22Rv1 (cell line): ENCODE results near the gene SSH2.

Experiments
- H3K27ac ChIP-seq: fragments of 450-650 bp; 2 replicates; pipeline ENCODE4 v1.5.1; 2017
- ZFX ChIP-seq: fragments of 450-650 bp; IDR thresholded peaks from 2 replicates; pipeline ENCODE4 v1.6.1; 2017; ENCODE audit warnings: antibody characterized with exemption, borderline replicate concordance
- TF ChIP-seq, protein P1 (sequence below): fragments of 450-650 bp; IDR thresholded peaks from 2 replicates; pipeline ENCODE4 v1.5.1; 2017; ENCODE audit warnings: mild to moderate bottlenecking

The SSH2 gene

DNA sequence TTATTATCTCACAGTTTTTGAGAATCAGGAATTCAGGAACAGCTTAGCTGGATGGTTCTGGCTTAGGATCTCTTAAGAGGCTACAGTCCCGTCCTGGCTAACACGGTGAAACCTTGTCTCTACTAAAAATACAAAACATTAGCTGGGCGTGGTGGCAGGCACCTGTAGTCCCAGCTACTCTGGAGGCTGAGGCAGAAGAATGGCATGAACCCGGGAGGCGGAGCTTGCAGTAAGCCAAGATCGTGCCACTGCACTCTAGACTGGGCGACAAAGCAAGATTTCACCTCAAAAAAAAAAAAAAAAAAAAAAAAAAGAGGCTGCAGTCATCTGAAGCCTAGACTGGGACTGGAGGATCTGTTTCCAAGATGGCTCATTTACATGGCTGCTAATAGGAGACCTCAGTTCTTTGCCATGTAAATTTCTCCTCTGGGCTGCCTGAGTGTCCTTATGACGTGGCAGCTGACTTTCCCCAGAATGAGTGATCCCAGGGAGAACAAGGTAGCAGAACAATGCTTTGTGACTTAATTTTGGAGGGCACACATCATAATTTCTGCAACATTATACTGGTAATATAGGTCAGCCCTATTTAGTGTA is 211.5 kb downstream of the SSH2 start:
- no peak overlapping the region for H3K27ac ChIP-seq
- TF ChIP-seq, protein P1, sequence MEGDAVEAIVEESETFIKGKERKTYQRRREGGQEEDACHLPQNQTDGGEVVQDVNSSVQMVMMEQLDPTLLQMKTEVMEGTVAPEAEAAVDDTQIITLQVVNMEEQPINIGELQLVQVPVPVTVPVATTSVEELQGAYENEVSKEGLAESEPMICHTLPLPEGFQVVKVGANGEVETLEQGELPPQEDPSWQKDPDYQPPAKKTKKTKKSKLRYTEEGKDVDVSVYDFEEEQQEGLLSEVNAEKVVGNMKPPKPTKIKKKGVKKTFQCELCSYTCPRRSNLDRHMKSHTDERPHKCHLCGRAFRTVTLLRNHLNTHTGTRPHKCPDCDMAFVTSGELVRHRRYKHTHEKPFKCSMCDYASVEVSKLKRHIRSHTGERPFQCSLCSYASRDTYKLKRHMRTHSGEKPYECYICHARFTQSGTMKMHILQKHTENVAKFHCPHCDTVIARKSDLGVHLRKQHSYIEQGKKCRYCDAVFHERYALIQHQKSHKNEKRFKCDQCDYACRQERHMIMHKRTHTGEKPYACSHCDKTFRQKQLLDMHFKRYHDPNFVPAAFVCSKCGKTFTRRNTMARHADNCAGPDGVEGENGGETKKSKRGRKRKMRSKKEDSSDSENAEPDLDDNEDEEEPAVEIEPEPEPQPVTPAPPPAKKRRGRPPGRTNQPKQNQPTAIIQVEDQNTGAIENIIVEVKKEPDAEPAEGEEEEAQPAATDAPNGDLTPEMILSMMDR = no peak
- no peak for TF ChIP-seq ZFX

DNA sequence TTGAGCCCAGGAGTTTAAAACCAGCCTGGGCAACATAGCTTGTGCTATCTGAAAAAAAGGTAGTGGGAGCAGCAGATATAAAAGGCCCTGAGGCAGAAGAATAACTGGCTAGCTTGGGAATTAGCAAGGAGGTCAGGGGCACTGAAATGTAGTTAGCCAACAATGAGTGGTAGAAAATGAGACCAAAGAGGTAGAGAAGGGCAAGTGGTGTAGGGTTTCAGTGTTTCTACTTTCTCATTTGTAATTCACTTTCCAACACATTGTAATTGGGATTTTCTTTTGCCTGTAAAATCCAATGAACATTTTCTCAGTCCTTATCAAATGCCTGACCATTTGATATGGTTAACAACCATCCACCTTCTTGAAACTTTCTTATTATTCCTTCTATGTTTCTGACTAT is 212.2 kb downstream of the SSH2 start:
- no peak overlapping the region for H3K27ac ChIP-seq
- no peak for TF ChIP-seq ZFX
- TF ChIP-seq, protein P1 = no peak

DNA sequence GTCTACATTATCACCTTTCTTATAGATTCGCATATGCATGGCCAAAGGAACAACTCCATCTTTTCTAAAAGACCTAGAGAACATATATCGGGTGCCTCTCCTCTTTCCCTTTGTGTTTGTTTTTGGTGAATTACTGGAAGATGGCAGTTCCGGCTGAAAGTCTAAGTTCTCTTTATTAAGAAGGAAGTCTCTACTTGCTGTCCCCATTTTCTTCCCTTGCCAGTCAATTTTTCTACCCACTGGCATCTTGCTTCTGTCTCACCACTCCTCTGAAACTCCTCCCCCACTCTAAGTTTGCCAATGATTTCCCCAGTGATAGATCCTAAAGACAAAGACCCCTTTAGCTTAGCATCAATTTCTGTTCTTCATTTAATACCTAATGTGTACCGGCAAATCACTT is 213.5 kb downstream of the SSH2 start:
- no peak for TF ChIP-seq ZFX
- TF ChIP-seq, protein P1 = no peak
- H3K27ac ChIP-seq = no peak overlapping the region

DNA sequence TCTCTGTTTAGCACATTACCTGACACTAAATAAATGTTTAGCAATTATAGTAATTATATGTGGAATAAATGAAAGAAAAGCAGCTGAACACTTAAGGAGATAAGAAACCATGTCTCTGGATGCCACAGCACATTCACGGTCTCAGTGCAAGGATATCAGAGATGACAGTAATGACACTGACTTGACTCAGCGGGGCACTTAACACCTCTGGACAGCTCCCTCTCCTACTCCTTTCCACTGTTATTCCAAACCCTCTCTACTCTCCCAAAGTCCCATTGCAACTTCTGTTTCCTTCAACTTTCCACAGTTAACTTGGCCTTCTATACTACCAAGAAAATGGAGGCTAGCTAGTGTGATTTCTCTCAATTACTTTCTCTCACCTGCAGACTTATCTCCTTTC is 214.3 kb downstream of the SSH2 start:
- no peak for TF ChIP-seq ZFX
- TF ChIP-seq, protein P1 = no peak
- no peak overlapping the region for H3K27ac ChIP-seq

DNA sequence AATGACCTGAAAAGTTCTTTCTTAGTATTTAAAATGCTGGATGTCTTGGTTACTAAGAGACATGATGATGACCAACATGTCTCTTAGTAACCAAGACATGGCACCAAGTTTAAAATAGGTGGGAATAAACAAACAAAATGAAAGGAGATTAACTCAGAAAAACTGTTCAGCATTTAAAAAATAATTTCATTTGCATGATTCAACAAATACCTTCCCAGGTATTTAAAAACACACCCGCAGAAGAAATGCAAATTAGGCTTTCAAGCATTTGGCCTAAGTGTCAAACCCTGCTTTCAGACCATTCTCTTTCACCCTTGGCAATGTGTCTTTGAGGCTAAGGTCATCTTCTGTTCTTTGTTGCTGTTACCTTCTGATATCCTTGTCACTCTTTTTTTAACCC is 215.9 kb downstream of the SSH2 start:
- no peak for TF ChIP-seq ZFX
- TF ChIP-seq, protein P1 = no peak
- no peak overlapping the region for H3K27ac ChIP-seq

DNA sequence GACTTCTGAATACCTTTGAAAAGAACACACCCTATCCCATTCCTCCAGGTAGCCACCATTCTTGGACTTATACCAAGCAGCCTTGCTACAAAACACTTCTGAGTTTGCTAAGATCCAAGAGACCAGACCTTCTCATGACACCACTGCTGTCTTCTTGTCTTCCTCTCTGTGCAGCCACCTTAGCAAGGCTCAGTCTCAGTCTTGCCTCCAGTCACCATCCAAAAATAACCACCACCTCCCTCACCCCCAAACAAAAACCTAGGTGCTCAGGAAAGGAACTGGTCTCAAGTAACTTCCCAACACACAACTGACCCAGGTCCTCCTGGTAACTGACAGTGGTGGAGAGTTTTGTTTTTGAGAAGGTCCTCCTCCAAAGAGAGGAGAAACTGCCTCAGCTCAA is 216.4 kb downstream of the SSH2 start:
- no peak for TF ChIP-seq ZFX
- TF ChIP-seq, protein P1 = no peak
- no peak overlapping the region for H3K27ac ChIP-seq

DNA sequence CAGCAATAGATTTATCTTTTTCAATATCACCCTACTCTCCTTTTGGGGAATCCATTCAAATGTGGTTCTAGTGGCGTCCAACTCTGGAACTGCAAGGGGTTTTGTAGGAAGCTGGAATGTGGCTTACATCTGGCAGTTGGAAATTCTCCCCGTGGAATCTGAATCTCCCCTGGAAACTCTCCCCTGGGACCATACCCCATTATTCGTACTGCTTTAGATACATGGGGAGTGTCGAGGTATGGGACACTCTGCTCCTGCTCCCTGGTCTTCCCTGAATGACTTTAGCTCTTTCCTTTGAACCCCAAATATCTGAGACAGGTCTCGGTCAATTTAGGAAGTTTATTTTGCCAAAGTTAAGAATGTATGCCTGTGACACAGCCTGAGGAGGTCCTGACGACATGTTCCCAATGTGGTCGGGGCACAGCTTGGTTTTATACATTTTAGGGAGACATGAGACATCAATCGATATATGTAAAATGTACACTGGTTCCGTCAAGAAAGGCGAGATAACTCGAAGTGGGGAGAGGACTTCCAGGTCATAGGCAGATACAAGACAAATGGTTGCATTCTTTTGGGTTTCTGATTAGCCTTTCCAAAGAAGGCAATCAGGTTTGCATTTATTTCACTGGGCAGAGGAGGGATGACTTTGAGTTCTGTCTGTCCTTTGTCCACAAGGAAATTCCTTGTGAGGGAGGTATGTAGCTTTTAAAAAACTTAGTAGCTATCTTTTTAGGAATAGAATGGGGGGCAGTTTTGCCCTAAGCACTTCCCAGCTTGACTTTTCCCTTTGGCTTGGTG is 218.2 kb downstream of the SSH2 start:
- H3K27ac ChIP-seq = no peak overlapping the region
- TF ChIP-seq, protein P1 = no peak
- no peak for TF ChIP-seq ZFX
